NCI-H526 treated with DMSO at 0.1 percent for 48 hours (cell line): ENCODE measurements around the gene GLRB.
"Not testable (repeated sequence)": the region's sequence is repeated elsewhere in the genome, so short reads cannot be mapped to it uniquely, and the experiment has no call there.

Experiments
- DNase-seq: peaks from one replicate; lab custom pipeline; 2025; lab: John Stamatoyannopoulos, UW

The GLRB gene

GRCh38 chr4:157128395-157128794, 52.4 kb downstream of the GLRB start:
- no peak for DNase-seq

DNA sequence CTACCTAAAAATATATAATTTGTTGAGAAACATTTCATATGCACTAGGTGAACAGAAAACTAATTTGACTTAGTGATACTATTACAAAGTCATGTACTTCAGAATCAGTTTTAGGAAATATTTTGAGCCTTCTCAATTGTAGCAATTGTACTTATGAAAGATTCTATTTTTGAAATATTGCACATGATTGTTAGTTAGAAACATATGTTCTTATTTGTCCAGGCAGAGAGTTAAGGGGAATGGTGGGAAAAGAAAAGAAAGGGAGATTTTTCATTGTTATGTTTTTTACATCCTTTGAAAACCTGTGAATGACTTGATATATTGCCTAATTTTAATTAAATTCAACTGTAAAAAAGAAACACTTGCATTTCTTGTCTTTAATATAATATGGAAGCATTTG, 66.0 kb downstream of the GLRB start:
- DNase-seq = no peak

GRCh38 chr4:157143369-157143768, 67.4 kb downstream of the GLRB start:
- DNase-seq = no peak

GRCh38 chr4:157151711-157152110, 75.8 kb downstream of the GLRB start:
- DNase-seq = no peak

DNA sequence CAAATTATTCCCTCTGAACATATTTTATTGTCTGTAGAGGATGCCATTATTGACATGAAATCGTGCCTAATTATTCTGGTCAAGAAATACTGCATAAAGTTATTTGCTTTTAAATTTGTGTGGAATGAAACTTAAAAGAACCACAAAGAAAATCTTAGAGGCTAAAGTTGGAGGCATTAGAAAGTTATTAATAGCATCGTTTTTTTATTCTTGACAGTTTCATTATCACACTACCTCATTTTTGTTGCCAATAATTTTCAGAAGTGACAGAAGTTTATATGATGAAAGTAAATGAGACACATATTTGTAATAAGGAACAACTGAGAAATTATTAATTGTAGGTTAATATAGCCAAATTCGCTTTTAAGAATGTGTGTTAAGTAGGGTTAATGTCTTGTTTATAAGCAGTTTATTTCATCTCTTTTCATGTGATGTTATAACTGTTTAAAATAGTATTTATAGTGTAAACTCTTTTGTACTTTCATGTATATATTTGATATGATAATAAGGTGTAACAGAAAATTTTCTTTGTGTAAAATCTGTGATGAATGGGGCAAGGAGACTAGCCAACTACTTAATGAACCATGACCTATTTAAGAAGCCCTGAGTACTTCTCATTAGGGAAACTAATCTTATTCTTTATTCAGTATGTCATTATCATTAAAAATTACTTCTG, 90.1 kb downstream of the GLRB start:
- DNase-seq = no peak

DNA sequence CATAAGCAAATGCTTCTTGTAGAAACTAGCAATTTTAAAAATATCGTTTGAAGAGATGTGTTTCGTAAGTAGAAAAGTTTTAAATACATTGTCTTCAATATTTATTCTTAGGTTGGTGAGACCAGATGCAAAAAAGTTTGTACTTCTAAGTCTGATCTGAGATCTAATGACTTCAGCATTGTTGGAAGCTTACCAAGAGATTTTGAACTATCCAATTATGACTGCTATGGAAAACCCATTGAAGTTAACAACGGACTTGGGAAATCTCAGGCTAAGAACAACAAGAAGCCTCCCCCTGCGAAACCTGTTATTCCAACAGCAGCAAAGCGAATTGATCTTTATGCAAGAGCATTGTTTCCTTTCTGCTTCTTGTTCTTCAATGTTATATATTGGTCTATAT, 94.4 kb downstream of the GLRB start:
- DNase-seq = no peak

DNA sequence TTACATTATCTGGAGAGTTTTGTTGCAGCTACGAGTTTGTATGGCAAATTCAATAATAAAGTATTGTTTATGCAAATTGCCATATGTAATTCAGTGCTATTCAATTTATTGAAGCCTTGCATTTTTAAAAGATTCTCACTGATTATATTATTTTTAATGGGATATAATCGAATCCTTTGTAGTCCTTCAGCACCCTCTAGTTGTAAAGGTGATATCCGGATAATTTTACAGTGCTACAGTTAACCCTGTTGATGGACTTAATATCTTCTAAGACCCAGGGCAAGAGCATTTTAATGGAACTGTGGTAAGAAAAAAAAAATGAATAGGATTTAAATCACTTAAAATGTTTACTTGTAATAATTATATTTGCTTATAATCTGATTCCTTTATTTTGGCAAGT, 96.1 kb downstream of the GLRB start:
- no peak for DNase-seq

DNA sequence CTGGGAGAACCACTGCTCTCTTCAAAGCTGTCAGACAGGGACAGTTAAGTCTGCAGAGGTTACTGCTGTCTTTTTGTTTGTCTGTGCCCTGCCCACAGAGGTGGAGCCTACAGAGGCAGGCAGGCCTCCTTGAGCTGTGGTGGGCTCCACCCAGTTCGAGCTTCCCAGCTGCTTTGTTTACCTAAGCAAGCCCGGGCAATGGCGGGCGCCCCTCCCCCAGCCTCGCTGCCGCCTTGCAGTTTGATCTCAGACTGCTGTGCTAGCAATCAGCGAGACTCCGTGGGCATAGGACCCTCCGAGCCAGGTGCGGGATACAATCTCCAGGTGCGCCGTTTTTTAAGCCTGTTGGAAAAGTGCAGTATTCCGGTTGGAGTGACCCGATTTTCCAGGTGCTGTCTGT, 104.3 kb downstream of the GLRB start:
- not testable (repeated sequence) for DNase-seq

DNA sequence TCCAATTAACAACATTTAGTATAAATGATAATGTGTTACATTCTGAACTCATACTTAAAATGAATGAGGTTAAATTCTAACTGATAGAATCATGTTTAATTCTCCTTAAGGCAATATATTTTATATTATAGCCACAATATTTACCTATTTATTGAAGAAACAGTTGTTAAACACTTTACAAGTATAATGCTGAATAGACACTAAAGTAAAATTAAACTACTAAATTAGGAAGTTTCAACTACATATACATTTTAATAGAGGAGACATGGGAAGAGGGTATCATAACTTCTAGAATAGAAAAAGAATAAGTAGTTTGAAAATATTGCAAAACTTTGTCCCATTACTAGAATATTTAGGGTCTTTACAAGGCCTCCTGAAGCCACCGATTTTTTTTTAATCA, 108.3 kb downstream of the GLRB start:
- no peak for DNase-seq

- DNase-seq = no peak
Observed at GRCh38 chr4:157185363-157185762, 109.4 kb downstream of the GLRB start.

DNA sequence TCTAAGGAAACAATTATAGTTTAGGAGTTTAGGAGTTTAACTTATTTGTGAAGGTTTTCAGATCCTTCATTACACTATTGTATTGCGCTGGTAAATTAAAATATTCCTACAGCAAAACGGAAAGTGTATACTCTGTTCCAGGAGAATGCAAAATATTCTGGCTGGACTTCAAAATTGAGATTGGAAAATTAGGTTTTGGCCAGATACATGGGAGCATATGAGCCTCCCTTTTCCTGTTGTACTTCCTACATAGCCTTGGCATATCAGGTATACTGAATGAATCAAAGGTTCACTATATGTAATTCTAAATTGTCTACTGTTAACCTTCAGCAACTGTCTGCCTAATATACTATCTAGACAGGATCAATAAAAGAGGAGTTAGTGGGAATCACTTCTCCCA, 119.4 kb downstream of the GLRB start:
- DNase-seq = no peak

GRCh38 chr4:157196046-157196445, 120.1 kb downstream of the GLRB start:
- no peak for DNase-seq

DNA sequence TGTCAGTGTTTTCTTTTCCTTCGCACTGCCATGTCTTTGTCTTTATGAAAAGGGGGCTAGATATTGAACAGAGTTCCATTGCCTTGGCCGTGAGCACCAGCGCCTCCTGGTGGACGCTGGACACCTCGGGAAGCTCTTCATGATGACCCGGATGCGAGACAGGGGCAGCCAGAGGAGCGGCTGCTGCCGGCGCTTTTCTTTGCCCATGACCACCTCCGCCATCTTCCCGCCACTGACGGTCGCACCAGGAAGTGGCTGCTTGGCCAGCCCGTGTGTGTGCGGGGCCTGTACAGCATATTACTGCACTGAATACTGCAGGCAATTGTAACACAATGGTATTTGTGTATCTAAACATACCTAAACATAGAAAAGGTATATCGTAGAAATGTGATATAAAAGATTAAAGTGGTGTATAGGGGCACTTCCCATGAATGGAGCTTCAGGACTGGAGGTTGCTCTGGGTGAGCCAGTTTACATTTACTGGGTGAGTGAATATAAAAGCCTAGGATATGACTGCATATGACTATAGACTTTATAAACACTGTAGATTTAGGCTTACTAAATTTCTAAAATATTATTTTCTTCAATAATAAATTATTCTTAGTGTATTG, 128.8 kb downstream of the GLRB start:
- no peak for DNase-seq

DNA sequence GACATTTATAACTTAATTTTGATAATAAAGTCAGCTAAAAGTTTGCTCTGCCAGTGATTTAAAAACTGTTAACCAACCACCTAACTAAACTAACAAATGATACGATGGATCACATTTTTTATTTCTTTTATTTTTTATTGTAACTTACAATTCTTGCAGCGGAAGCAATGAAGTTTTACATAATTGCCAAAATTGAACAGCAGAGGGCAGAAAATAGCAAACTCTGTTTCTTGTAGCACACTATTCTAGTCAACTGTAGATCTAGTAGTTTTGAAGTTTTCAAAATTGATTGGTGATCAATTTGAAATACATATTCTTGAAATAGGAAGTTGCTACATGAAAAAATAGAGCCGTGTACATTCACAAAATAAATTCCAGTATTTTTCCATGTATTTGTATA, 141.8 kb downstream of the GLRB start:
- peak; percentile 25 for DNase-seq

DNA sequence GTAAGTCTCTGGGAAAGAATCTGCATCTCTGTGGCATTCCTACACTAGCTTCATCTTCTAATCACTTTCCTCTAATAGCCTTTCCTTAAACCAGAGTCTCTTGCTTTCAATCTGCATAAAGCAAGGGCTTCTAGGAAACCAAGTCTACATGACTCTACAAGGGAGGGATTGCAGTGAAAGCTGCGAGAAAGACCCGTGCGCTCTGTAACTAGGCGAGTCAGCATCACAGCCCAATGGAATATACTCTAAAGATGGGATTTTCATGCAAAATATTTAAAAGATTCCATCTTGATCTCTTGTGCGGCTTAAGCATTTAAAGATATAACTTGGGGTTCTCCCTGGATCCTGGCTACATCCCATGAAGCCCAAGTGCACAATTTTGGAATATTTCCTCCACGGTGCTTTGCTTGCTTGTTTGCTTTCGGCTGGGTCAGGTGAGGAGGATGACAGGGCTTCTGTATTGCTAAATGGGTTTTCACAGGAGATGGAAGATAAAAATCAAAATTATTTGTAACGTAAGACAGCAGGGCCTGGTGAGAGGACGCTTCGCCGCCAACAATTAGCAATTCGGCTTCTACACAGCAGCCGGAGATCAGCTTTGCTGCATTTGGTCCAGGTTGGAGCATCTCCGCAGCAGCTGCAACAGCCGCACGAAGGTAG, 143.9 kb downstream of the GLRB start:
- DNase-seq = peak; percentile 46

DNA sequence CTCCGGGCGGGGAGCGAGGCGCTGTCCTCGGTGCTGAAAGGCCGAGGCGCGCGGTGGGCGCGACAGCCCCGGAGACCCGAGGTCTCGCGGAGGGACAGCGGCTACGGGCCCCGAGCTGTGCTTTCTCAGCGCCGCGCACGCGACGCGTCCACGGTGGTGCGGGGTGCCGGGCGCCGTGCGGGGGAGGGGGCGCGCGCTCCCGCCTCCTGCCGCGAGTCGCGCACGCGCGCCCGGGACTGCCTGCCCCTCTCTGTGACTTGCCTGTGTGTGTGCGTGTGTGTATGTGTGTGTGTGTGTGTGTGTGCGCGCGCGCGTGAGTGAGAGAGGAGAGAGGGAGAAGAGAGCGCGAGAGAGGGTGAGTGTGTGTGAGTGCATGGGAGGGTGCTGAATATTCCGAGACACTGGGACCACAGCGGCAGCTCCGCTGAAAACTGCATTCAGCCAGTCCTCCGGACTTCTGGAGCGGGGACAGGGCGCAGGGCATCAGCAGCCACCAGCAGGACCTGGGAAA, 144.5 kb downstream of the GLRB start, which contains the start of gene GRIA2:
Gene GRIA2, plus strand, starts transcription at position 358 of the 511 bp plus-strand sequence. CDS start 315 bp downstream, outside the sequence.
- peak; percentile 46 for DNase-seq

GRCh38 chr4:157221426-157221894, 145.5 kb downstream of the GLRB start:
- no peak for DNase-seq
